Endodermal cell (in vitro differentiated cells): ENCODE results near the gene NFKB1. TPM values are rescaled to one million over a fixed set of nuclear protein-coding genes. Genes with fewer than 3 reads are reported as not detected.

Source experiments
- DNase-seq: peaks from one replicate; pipeline ENCODE4 v3.0.0-alpha.2; 2017
- H3K27ac ChIP-seq: 2 replicates; pipeline ENCODE4 v1.5.1; 2013; ENCODE audit warnings: mild to moderate bottlenecking, low read depth, low read length, moderate library complexity
- H3K27me3 ChIP-seq: 2 replicates; pipeline ENCODE4 v1.6.1; 2013; ENCODE audit warnings: mild to moderate bottlenecking, low read length, moderate library complexity; ENCODE audit not compliant: insufficient read depth, control insufficient read depth, poor library complexity, severe bottlenecking
- H3K36me3 ChIP-seq: 2 replicates; pipeline ENCODE4 v1.7.0; 2013; ENCODE audit warnings: mild to moderate bottlenecking, low read length, moderate library complexity; ENCODE audit not compliant: control insufficient read depth, insufficient read depth
- H3K4me1 ChIP-seq: one replicate; pipeline ENCODE4 v1.7.0; 2013; ENCODE audit warnings: low read length; ENCODE audit not compliant: control insufficient read depth, insufficient read depth
- H3K4me3 ChIP-seq: 2 replicates; pipeline ENCODE4 v1.5.1; 2013; ENCODE audit warnings: mild to moderate bottlenecking, low read length, moderate library complexity
- H3K9ac ChIP-seq: 2 replicates; pipeline ENCODE4 v1.6.1; 2013; ENCODE audit warnings: mild to moderate bottlenecking, low read length, moderate library complexity; ENCODE audit not compliant: poor library complexity, severe bottlenecking; ENCODE audit errors: extremely low read depth
- H3K9me3 ChIP-seq: 2 replicates; pipeline ENCODE4 v1.6.1; 2013; ENCODE audit warnings: mild to moderate bottlenecking, low read length, moderate library complexity; ENCODE audit not compliant: control insufficient read depth
- H3K27ac Mint-ChIP-seq: 2 replicates; pipeline ENCODE4 v1.8.0; 2020; ENCODE audit warnings: mixed read lengths
- H3K27me3 Mint-ChIP-seq: 2 replicates; pipeline ENCODE4 v1.8.0; 2021; ENCODE audit warnings: mild to moderate bottlenecking, mixed read lengths; ENCODE audit not compliant: insufficient read depth
- H3K36me3 Mint-ChIP-seq: 2 replicates; pipeline ENCODE4 v1.8.0; 2020; ENCODE audit warnings: low read depth, mixed read lengths
- H3K4me1 Mint-ChIP-seq: 2 replicates; pipeline ENCODE4 v1.8.0; 2020; ENCODE audit warnings: mixed read lengths
- H3K4me3 Mint-ChIP-seq: 2 replicates; pipeline ENCODE4 v1.8.0; 2020; ENCODE audit warnings: mild to moderate bottlenecking, moderate library complexity, mixed read lengths
- H3K9me3 Mint-ChIP-seq: 2 replicates; pipeline ENCODE4 v1.8.0; 2020; ENCODE audit warnings: mild to moderate bottlenecking, mixed read lengths
- WGBS, 2 experiments: methylation state at CpG; one replicate each; pipeline versions ENCODE4 v1.1.5 to v1.1.7; 2013; ENCODE audit warnings: missing lambda C conversion rate in 2 of 2, mixed read lengths in 1 of 2; ENCODE audit not compliant: insufficient coverage in 1 of 2, insufficient read length in 1 of 2; 5-methylcytosine and 5-hydroxymethylcytosine counted together
- total RNA-seq, 2 donors: library from RNA; stranded (reverse); fragmentation: NEBNext Ultra II Directional in 1 of 2; extraction: Animal tissue kit (Norgen Biotek cat#: 25700) in 1 of 2; gene quantifications; 2 replicates in 1 of 2; 3 replicates in 1 of 2; pipeline ENCODE4 v1.2.1, GENCODE V29; 2021
- TF ChIP-seq, protein P1 (sequence below): fragments of 200-600 bp; sonication (generic); conservative IDR thresholded peaks from 2 replicates; pipeline ENCODE4 v1.5.0; 2021; ENCODE audit warnings: antibody characterized with exemption, mild to moderate bottlenecking

The NFKB1 gene
- total RNA-seq, 2 donors from 2014 or later, result 4.4 to 5.6 TPM

DNA sequence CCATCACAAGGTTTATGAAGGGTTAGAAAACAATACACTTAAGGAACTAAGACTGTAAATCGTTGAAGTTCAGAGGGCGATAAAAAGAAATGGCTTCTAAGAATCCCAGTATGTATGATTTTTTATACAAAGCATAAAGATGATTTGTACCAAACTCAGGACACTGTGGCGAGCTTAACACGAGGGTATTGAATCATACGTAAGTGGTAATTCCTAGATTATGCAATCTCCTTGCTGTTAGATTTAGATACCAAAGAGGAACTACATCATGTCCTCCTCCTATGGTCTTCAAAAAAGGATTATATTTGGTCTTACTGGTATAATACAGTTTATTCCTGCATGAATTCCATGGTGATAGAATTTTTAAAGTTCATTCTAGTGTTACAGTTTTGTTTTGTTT lies 23.9 kb downstream of the NFKB1 start:
- no peak for DNase-seq
- Histone ChIP-seq H3K36me3 (no peaks in the 10 kb centered on the region), H3K4me3 (no peak overlapping the region), H3K4me1 (no peaks in the 10 kb centered on the region), H3K9ac (no peak overlapping the region), H3K27ac (no peak overlapping the region), H3K9me3 (no peaks in the 10 kb centered on the region), H3K27me3 (no peaks in the 10 kb centered on the region)
- Mint-ChIP-seq H3K27ac (no peak overlapping the region), H3K9me3 (no peaks in the 10 kb centered on the region), H3K4me1 (peaks cover 6% of the 10 kb centered on the region), H3K27me3 (no peaks in the 10 kb centered on the region), H3K36me3 (no peaks in the 10 kb centered on the region), H3K4me3 (no peak overlapping the region)
- WGBS, 2 experiments, result 94% methylated on average over 4 to 5 of the region's 5 CpGs
- TF ChIP-seq, protein P1, sequence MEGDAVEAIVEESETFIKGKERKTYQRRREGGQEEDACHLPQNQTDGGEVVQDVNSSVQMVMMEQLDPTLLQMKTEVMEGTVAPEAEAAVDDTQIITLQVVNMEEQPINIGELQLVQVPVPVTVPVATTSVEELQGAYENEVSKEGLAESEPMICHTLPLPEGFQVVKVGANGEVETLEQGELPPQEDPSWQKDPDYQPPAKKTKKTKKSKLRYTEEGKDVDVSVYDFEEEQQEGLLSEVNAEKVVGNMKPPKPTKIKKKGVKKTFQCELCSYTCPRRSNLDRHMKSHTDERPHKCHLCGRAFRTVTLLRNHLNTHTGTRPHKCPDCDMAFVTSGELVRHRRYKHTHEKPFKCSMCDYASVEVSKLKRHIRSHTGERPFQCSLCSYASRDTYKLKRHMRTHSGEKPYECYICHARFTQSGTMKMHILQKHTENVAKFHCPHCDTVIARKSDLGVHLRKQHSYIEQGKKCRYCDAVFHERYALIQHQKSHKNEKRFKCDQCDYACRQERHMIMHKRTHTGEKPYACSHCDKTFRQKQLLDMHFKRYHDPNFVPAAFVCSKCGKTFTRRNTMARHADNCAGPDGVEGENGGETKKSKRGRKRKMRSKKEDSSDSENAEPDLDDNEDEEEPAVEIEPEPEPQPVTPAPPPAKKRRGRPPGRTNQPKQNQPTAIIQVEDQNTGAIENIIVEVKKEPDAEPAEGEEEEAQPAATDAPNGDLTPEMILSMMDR, result no peak

DNA sequence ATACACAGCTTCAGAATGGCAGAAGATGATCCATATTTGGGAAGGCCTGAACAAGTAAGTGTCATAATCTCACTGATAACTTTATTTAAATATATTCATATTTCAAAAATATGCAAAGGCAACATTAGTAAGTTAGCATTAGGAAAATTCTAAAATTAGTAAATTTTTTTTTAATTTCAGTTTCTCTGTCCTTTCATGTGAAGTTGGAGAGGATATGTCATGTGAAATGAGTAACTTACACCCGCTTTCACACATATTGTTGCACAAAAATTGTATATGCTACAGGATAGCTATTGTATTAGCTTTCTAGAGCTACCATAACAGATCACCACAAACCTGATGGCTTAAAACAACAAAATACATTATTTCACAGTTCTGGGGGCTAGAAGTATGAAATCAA lies 24.3 kb downstream of the NFKB1 start:
- no peak overlapping the region for H3K4me3 Mint-ChIP-seq
- H3K4me1 Mint-ChIP-seq, result peaks cover 6% of the 10 kb centered on the region
- no peaks in the 10 kb centered on the region for H3K27me3 ChIP-seq
- TF ChIP-seq, protein P1, result no peak
- no peaks in the 10 kb centered on the region for H3K4me1 ChIP-seq
- H3K9ac ChIP-seq, result no peak overlapping the region
- H3K27ac Mint-ChIP-seq, result no peak overlapping the region
- H3K36me3 ChIP-seq, result no peaks in the 10 kb centered on the region
- no peaks in the 10 kb centered on the region for H3K27me3 Mint-ChIP-seq
- H3K4me3 ChIP-seq, result no peak overlapping the region
- 80% methylated on average over 1 of the region's 1 CpG; no CpG with 5 or more reads in 1 of the 2 experiments for WGBS, 2 experiments
- DNase-seq, result no peak
- no peaks in the 10 kb centered on the region for H3K9me3 Mint-ChIP-seq
- H3K27ac ChIP-seq, result no peak overlapping the region
- no peaks in the 10 kb centered on the region for H3K36me3 Mint-ChIP-seq
- H3K9me3 ChIP-seq, result no peaks in the 10 kb centered on the region

- WGBS, 2 experiments, result 85% methylated on average over 3 of the region's 4 CpGs; no CpG with 5 or more reads in 1 of the 2 experiments
- H3K36me3 Mint-ChIP-seq, result no peaks in the 10 kb centered on the region
- peaks cover 6% of the 10 kb centered on the region for H3K4me1 Mint-ChIP-seq
- Histone ChIP-seq H3K4me3 (no peak overlapping the region), H3K4me1 (no peaks in the 10 kb centered on the region), H3K9ac (no peak overlapping the region), H3K36me3 (no peaks in the 10 kb centered on the region), H3K27me3 (no peaks in the 10 kb centered on the region), H3K27ac (no peak overlapping the region), H3K9me3 (no peaks in the 10 kb centered on the region)
- H3K4me3 Mint-ChIP-seq, result no peak overlapping the region
- H3K27ac Mint-ChIP-seq, result no peak overlapping the region
- DNase-seq, result no peak
- no peaks in the 10 kb centered on the region for H3K27me3 Mint-ChIP-seq
- TF ChIP-seq, protein P1, result no peak
- no peaks in the 10 kb centered on the region for H3K9me3 Mint-ChIP-seq
Measured at GRCh38 chr4:102526532-102526931, 25.4 kb downstream of the NFKB1 start.
